ENCODE measurements around the gene SNCAIP.

The SNCAIP gene

DNA sequence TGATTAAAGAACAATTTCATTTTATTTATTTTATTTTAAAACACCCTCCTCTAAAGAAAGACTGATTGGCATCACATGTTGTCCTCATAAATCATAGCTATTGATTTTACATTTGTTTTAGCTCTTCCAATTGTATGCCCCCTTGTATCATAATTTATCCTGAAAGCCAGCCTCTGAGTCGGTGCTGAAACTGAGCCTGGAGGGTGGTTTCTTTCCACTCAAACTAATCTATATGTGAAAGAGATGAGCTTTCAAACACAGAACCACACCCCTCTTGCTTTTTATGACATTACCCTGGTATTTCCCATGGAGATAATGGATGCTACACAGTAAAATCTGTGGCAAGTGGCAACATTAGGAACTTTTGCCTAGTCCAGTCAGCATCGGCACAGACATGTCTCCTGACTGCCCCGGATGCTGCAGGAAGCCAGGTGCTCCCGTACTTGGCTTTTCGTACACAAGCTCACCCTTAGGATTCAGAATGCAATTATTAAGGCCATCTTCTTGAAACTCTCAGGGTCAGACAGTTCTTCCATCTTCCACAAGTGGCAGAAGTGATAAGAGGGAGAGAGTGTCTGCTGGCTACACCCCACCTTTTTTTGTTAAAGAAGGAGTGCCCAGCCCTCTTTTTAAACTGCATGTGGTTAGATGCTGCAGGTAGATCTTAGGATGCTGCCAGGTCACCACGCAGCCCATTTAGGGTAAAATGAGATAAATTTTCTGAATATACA lies 91.1 kb downstream of the SNCAIP start:
- no peaks in the 10 kb centered on the region for H3K9me3 ChIP-seq (ENCODE audit: low read length)
- H4K20me1 ChIP-seq (ENCODE audit: insufficient read depth, low read length): no peaks in the 10 kb centered on the region
- no peak overlapping the region for H3K9ac ChIP-seq (ENCODE audit: low read length)
- no peak overlapping the region for H3K27ac ChIP-seq (ENCODE audit: low read depth, low read length, poor library complexity, severe bottlenecking)
- H3F3A ChIP-seq (ENCODE audit: insufficient read depth, low read length): no peaks in the 10 kb centered on the region
- no peaks in the 10 kb centered on the region for H3K9me2 ChIP-seq (ENCODE audit: low read depth, low read length)
- peaks cover 7% of the 10 kb centered on the region for H3K4me1 ChIP-seq (ENCODE audit: insufficient read depth, low read length, severe bottlenecking)
- no peaks in the 10 kb centered on the region for H3K27me3 ChIP-seq (ENCODE audit: insufficient read depth, low read length)
- no peak for TF ChIP-seq EZH2 (IDR thresholded peaks at IDR 0.05; ENCODE audit: borderline replicate concordance, low read length)
- TF ChIP-seq, protein P1, sequence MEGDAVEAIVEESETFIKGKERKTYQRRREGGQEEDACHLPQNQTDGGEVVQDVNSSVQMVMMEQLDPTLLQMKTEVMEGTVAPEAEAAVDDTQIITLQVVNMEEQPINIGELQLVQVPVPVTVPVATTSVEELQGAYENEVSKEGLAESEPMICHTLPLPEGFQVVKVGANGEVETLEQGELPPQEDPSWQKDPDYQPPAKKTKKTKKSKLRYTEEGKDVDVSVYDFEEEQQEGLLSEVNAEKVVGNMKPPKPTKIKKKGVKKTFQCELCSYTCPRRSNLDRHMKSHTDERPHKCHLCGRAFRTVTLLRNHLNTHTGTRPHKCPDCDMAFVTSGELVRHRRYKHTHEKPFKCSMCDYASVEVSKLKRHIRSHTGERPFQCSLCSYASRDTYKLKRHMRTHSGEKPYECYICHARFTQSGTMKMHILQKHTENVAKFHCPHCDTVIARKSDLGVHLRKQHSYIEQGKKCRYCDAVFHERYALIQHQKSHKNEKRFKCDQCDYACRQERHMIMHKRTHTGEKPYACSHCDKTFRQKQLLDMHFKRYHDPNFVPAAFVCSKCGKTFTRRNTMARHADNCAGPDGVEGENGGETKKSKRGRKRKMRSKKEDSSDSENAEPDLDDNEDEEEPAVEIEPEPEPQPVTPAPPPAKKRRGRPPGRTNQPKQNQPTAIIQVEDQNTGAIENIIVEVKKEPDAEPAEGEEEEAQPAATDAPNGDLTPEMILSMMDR (IDR thresholded peaks at IDR 0.05; ENCODE audit: low read length): no peak
- H3K36me3 ChIP-seq (ENCODE audit: insufficient read depth, low read length): no peaks in the 10 kb centered on the region
- H2AFZ ChIP-seq (ENCODE audit: low read length): no peak overlapping the region
- no peak overlapping the region for H3K4me3 ChIP-seq (ENCODE audit: low read depth, low read length, poor library complexity, severe bottlenecking)
- H3K4me2 ChIP-seq (ENCODE audit: low read length): no peak overlapping the region
- no peaks in the 10 kb centered on the region for H3K79me2 ChIP-seq (ENCODE audit: insufficient read depth, low read length)

DNA sequence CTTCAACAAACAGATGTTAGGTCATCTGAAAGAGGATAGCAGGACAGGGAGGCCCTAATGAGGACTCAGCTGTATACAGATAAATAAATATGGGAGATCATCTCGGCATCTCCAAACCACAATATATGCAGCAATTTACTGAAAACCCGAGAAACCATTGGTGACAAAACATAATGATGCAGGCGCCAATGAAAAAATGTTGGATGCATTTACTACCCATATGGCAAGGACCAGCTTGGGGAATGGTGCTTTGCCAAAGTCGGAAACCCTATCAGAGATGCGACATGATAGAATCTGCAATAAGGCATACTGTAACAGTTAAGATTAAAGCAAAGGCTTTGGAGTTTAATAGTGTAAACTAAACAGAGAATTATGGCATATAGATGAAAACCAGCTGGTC lies 92.0 kb downstream of the SNCAIP start:
- Histone ChIP-seq H3K9ac (ENCODE audit: low read length) (no peak overlapping the region), H4K20me1 (ENCODE audit: insufficient read depth, low read length) (no peaks in the 10 kb centered on the region), H3K9me2 (ENCODE audit: low read depth, low read length) (no peaks in the 10 kb centered on the region), H3K9me3 (ENCODE audit: low read length) (no peaks in the 10 kb centered on the region), H3K36me3 (ENCODE audit: insufficient read depth, low read length) (no peaks in the 10 kb centered on the region), H2AFZ (ENCODE audit: low read length) (no peak overlapping the region), H3K79me2 (ENCODE audit: insufficient read depth, low read length) (no peaks in the 10 kb centered on the region), H3K4me3 (ENCODE audit: low read depth, low read length, poor library complexity, severe bottlenecking) (no peak overlapping the region), H3K27me3 (ENCODE audit: insufficient read depth, low read length) (no peaks in the 10 kb centered on the region), H3K4me2 (ENCODE audit: low read length) (no peak overlapping the region), H3K4me1 (ENCODE audit: insufficient read depth, low read length, severe bottlenecking) (peaks cover 7% of the 10 kb centered on the region), H3F3A (ENCODE audit: insufficient read depth, low read length) (no peaks in the 10 kb centered on the region), H3K27ac (ENCODE audit: low read depth, low read length, poor library complexity, severe bottlenecking) (no peak overlapping the region)
- TF ChIP-seq EZH2 (IDR thresholded peaks at IDR 0.05; ENCODE audit: borderline replicate concordance, low read length): no peak
- TF ChIP-seq, protein P1 (IDR thresholded peaks at IDR 0.05; ENCODE audit: low read length): no peak

DNA sequence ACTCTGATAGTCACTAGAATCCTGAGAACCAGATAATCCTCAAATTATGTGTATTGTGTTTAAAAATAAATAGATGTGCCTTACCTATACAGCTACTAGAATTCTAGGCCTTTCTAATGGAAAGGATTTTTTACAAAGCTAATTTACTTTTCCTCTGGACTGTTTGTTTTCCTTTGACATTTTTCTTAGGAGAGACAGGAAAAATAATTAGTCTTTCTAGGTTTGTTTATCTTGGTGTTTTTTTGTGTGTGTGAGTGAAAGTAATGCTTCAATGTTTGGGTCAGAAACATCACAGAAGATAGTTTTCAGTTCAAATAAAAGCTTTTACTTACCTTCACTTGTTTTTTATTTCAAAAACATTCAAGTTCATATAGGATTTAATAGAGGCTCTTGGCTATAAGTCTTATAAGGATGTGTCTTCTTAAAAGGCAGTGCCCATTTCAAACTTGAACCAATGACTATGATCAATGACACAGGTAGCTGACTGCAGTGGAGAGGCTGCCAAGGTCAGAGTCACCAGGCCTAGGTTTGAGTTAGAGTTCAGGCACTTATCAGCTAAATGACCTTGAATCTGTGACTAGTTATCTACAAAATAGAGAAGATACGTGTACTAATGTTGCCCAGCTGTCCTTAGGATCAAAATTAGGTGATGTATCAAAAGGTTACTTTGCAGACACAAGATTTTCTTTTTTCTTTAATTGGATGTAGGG lies 92.8 kb downstream of the SNCAIP start:
- H3F3A ChIP-seq (ENCODE audit: insufficient read depth, low read length): no peaks in the 10 kb centered on the region
- H3K4me2 ChIP-seq (ENCODE audit: low read length): no peak overlapping the region
- no peaks in the 10 kb centered on the region for H3K79me2 ChIP-seq (ENCODE audit: insufficient read depth, low read length)
- H3K4me3 ChIP-seq (ENCODE audit: low read depth, low read length, poor library complexity, severe bottlenecking): no peak overlapping the region
- H2AFZ ChIP-seq (ENCODE audit: low read length): no peak overlapping the region
- no peak overlapping the region for H3K27ac ChIP-seq (ENCODE audit: low read depth, low read length, poor library complexity, severe bottlenecking)
- no peaks in the 10 kb centered on the region for H4K20me1 ChIP-seq (ENCODE audit: insufficient read depth, low read length)
- H3K36me3 ChIP-seq (ENCODE audit: insufficient read depth, low read length): no peaks in the 10 kb centered on the region
- H3K27me3 ChIP-seq (ENCODE audit: insufficient read depth, low read length): no peaks in the 10 kb centered on the region
- no peaks in the 10 kb centered on the region for H3K9me2 ChIP-seq (ENCODE audit: low read depth, low read length)
- TF ChIP-seq EZH2 (IDR thresholded peaks at IDR 0.05; ENCODE audit: borderline replicate concordance, low read length): no peak
- TF ChIP-seq, protein P1 (IDR thresholded peaks at IDR 0.05; ENCODE audit: low read length): no peak
- peaks cover 7% of the 10 kb centered on the region for H3K4me1 ChIP-seq (ENCODE audit: insufficient read depth, low read length, severe bottlenecking)
- H3K9me3 ChIP-seq (ENCODE audit: low read length): no peaks in the 10 kb centered on the region
- H3K9ac ChIP-seq (ENCODE audit: low read length): no peak overlapping the region

All from OCI-LY1 (cell line).